ENCODE measurements around the gene DAGLA. TPM values are rescaled to one million over a fixed set of nuclear protein-coding genes. Genes with fewer than 3 reads are reported as not detected.

DAGLA gene
- total RNA-seq, 1 donor from 2014 or later, result 1.1 TPM

DNA sequence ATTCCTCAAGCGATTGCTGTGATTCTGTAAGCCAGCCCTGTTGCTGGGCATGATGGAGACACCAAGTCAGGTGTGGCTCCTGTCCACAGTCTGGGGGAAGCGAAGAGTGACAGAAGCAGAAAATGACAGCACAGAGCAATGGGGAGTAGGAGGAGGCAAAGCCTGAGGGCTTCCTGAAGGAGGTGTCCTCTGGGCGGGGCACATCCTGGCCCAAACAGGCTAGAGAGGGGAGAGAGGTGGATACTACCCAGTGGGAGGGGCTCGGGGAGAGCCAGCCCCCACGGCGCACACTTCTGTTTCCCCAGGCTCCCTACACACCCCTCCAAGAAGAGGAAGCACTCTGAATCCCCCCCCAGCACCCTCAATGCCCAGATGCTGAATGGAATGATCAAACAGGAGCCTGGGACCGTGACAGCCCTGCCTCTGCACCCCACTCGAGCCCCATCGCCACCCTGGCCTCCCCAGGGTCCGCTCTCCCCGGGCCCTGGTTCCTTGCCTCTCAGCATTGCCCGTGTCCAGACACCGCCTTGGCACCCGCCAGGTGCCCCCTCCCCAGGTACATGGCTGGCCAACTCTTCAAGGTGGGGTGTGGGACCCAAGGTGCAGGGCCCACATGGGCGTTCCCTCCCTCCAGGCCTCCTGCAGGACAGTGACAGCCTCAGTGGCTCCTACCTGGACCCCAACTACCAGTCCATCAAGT lies 91.2 kb downstream of the DAGLA start:
- no peaks in the 10 kb centered on the region for H3K79me2 ChIP-seq (ENCODE audit: low read depth)
- H4K20me1 ChIP-seq (ENCODE audit: low read depth), result no peaks in the 10 kb centered on the region
- H3K9me3 ChIP-seq (ENCODE audit: low read depth), result no peaks in the 10 kb centered on the region
- H3K27me3 ChIP-seq, result no peaks in the 10 kb centered on the region
- Mint-ChIP-seq H3K4me3 (peak overlapping the region; percentile 23), H3K27ac (no peak overlapping the region), H3K4me1 (peaks cover 28% of the 10 kb centered on the region), H3K9me3 (no peaks in the 10 kb centered on the region), H3K27me3 (ENCODE audit: insufficient read depth, low read depth) (peaks cover 2% of the 10 kb centered on the region), H3K36me3 (no peaks in the 10 kb centered on the region)
- no peaks in the 10 kb centered on the region for H3F3A ChIP-seq (ENCODE audit: low read depth)
- no peak for DNase-seq (ENCODE audit: low spot score)
- TF ChIP-seq EZH2 (IDR thresholded peaks at IDR 0.05), result no peak
- no peak for TF ChIP-seq EZH2phosphoT487 (IDR thresholded peaks at IDR 0.05)
- TF ChIP-seq, protein P1, sequence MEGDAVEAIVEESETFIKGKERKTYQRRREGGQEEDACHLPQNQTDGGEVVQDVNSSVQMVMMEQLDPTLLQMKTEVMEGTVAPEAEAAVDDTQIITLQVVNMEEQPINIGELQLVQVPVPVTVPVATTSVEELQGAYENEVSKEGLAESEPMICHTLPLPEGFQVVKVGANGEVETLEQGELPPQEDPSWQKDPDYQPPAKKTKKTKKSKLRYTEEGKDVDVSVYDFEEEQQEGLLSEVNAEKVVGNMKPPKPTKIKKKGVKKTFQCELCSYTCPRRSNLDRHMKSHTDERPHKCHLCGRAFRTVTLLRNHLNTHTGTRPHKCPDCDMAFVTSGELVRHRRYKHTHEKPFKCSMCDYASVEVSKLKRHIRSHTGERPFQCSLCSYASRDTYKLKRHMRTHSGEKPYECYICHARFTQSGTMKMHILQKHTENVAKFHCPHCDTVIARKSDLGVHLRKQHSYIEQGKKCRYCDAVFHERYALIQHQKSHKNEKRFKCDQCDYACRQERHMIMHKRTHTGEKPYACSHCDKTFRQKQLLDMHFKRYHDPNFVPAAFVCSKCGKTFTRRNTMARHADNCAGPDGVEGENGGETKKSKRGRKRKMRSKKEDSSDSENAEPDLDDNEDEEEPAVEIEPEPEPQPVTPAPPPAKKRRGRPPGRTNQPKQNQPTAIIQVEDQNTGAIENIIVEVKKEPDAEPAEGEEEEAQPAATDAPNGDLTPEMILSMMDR (IDR thresholded peaks at IDR 0.05), result no peak
- H3K4me3 ChIP-seq, result no peak overlapping the region
- no peak overlapping the region for H3K4me2 ChIP-seq
- H3K4me1 ChIP-seq, result peaks cover 10% of the 10 kb centered on the region
- H2AFZ ChIP-seq (replicated peaks), result no peak overlapping the region
- no peak overlapping the region for H3K9ac ChIP-seq
- no peaks in the 10 kb centered on the region for H3K36me3 ChIP-seq
- no peak overlapping the region for H3K27ac ChIP-seq

DNA sequence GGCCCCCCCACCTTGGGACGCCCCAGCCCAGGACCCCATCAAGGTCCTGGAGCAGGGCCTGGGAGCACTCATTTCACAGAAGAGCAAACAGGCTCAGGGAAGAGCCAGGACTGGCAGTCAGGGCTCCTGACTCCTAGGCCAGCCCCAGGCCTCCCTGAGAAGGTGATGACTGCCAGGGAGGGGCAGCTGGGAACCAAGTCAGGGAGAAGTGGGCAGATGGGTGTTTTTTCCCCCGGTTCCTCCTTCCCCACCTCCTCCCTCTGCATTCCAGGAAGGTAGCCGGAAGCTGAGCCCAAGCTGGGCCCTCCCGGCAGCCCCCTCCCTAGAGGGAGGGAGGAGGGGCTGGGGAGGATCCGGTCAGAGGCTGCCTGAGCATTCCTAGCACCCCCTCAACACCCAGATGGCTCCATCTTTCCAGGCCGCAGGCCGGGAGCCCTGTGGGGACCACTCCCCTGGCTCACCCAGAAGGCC lies 91.8 kb downstream of the DAGLA start:
- H3K9ac ChIP-seq, result no peak overlapping the region
- H3K4me2 ChIP-seq, result no peak overlapping the region
- H3K36me3 Mint-ChIP-seq, result no peaks in the 10 kb centered on the region
- no peak overlapping the region for H3K4me3 ChIP-seq
- no peak overlapping the region for H3K4me3 Mint-ChIP-seq
- H3K36me3 ChIP-seq, result no peaks in the 10 kb centered on the region
- H3K27me3 Mint-ChIP-seq (ENCODE audit: insufficient read depth, low read depth), result peaks cover 2% of the 10 kb centered on the region
- H3K27me3 ChIP-seq, result no peaks in the 10 kb centered on the region
- H3K9me3 ChIP-seq (ENCODE audit: low read depth), result no peaks in the 10 kb centered on the region
- H3K27ac ChIP-seq, result no peak overlapping the region
- TF ChIP-seq EZH2 (IDR thresholded peaks at IDR 0.05) (no peak), EZH2phosphoT487 (IDR thresholded peaks at IDR 0.05) (no peak)
- TF ChIP-seq, protein P1 (IDR thresholded peaks at IDR 0.05), result no peak
- no peaks in the 10 kb centered on the region for H3F3A ChIP-seq (ENCODE audit: low read depth)
- H4K20me1 ChIP-seq (ENCODE audit: low read depth), result no peaks in the 10 kb centered on the region
- H3K79me2 ChIP-seq (ENCODE audit: low read depth), result no peaks in the 10 kb centered on the region
- peaks cover 10% of the 10 kb centered on the region for H3K4me1 ChIP-seq
- H3K27ac Mint-ChIP-seq, result peak overlapping the region; percentile 53
- no peak overlapping the region for H2AFZ ChIP-seq (replicated peaks)
- H3K9me3 Mint-ChIP-seq, result no peaks in the 10 kb centered on the region
- peak; percentile 59 for DNase-seq (ENCODE audit: low spot score)
- H3K4me1 Mint-ChIP-seq, result peaks cover 27% of the 10 kb centered on the region

DNA sequence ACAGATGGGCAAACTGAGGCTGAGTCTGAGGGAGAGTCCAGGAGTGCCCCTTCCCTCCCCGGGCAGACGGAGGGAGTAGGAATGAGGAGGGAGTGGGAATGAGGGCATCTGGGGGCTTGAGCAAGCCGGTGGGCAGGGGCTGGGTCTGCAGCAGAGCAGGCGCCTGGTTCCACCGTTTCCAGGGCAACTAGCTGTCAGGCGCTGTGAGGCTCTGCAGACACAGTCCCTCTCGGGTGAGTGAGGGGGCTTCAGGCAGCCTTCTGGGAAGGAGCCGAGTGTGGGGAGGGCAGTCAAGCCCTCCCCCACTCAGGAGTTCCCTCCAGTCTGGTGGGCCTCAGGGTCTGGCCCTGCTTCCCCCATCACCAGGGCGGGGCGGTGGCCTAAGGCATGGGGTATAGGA lies 93.2 kb downstream of the DAGLA start:
- Histone ChIP-seq H3K36me3 (no peaks in the 10 kb centered on the region), H3K27ac (no peak overlapping the region), H3K9ac (peak overlapping the region; percentile 32), H3K79me2 (ENCODE audit: low read depth) (no peaks in the 10 kb centered on the region), H3K4me2 (no peak overlapping the region), H4K20me1 (ENCODE audit: low read depth) (no peaks in the 10 kb centered on the region), H3F3A (ENCODE audit: low read depth) (no peaks in the 10 kb centered on the region), H2AFZ (replicated peaks) (no peak overlapping the region), H3K4me3 (no peak overlapping the region), H3K9me3 (ENCODE audit: low read depth) (no peaks in the 10 kb centered on the region), H3K27me3 (no peaks in the 10 kb centered on the region), H3K4me1 (peaks cover 10% of the 10 kb centered on the region)
- no peak overlapping the region for H3K27ac Mint-ChIP-seq
- peaks cover 29% of the 10 kb centered on the region for H3K4me1 Mint-ChIP-seq
- H3K36me3 Mint-ChIP-seq, result peaks cover 5% of the 10 kb centered on the region
- DNase-seq (ENCODE audit: low spot score), result peak; percentile 43
- no peaks in the 10 kb centered on the region for H3K9me3 Mint-ChIP-seq
- no peaks in the 10 kb centered on the region for H3K27me3 Mint-ChIP-seq (ENCODE audit: insufficient read depth, low read depth)
- TF ChIP-seq EZH2 (IDR thresholded peaks at IDR 0.05), result no peak
- TF ChIP-seq EZH2phosphoT487 (IDR thresholded peaks at IDR 0.05), result no peak
- TF ChIP-seq, protein P1 (IDR thresholded peaks at IDR 0.05), result no peak
- peak overlapping the region; percentile 43 for H3K4me3 Mint-ChIP-seq

All from neural progenitor cell (in vitro differentiated cells).